Measurements from ENCODE around the gene CCDC78. TPM values are rescaled to one million over a fixed set of nuclear protein-coding genes. Genes with fewer than 3 reads are reported as not detected.
"Not testable (repeated sequence)": the region's sequence is repeated elsewhere in the genome, so short reads cannot be mapped to it uniquely, and the experiment has no call there.

Gene CCDC78
- total and polyA plus RNA-seq, 4 donors = 0.39 to 1.7 (median 0.97) TPM; not detected in 1

- no peaks in the 10 kb centered on the region for H3K4me1 ChIP-seq (ENCODE audit: control insufficient read depth in 1 of 2, insufficient read depth in 2 of 2, low read length in 2 of 2)
- no peak overlapping the region for H3K4me3 ChIP-seq (ENCODE audit: low read length in 2 of 2)
- no peak for ATAC-seq (ENCODE audit: low FRiP score)
- H3K9me3 ChIP-seq (ENCODE audit: control insufficient read depth, low read length) = no peaks in the 10 kb centered on the region
- 74 to 78% methylated on average over 17 to 19 of the region's 19 CpGs for WGBS, 2 donors
- no peak for DNase-seq
- intact Hi-C loops (cut with DNase I) = no loop called here
- no peak overlapping the region for H3K27ac ChIP-seq (ENCODE audit: low read depth in 1 of 2, low read length in 2 of 2)
- no peaks in the 10 kb centered on the region for H3K36me3 ChIP-seq (ENCODE audit: control insufficient read depth in 1 of 2, insufficient read depth in 2 of 2, low read length in 1 of 2)
- peaks cover 0 to 2% of the 10 kb centered on the region in 2 donors for H3K27me3 ChIP-seq (ENCODE audit: control insufficient read depth in 1 of 2, insufficient read depth in 2 of 2, low read length in 1 of 2)
Observed at GRCh38 chr16:698911-699671, 27.2 kb downstream of the CCDC78 start.

- Histone ChIP-seq H3K9me3 (ENCODE audit: control insufficient read depth, low read length) (no peaks in the 10 kb centered on the region), H3K36me3 (ENCODE audit: control insufficient read depth in 1 of 2, insufficient read depth in 2 of 2, low read length in 1 of 2) (no peaks in the 10 kb centered on the region), H3K27ac (ENCODE audit: low read depth in 1 of 2, low read length in 2 of 2) (no peak overlapping the region), H3K4me1 (ENCODE audit: control insufficient read depth in 1 of 2, insufficient read depth in 2 of 2, low read length in 2 of 2) (no peaks in the 10 kb centered on the region), H3K4me3 (ENCODE audit: low read length in 2 of 2) (no peak overlapping the region), H3K27me3 (ENCODE audit: control insufficient read depth in 1 of 2, insufficient read depth in 2 of 2, low read length in 1 of 2) (peaks cover 0 to 2% of the 10 kb centered on the region in 2 donors)
- 4 to 5% methylated on average over 59 to 71 of the region's 71 CpGs for WGBS, 2 donors
- intact Hi-C loops (cut with DNase I) = no loop called here
- ATAC-seq (ENCODE audit: low FRiP score) (no peak), DNase-seq (no peak)
Observed at GRCh38 chr16:695355-696089, 30.7 kb downstream of the CCDC78 start.

GRCh38 chr16:694863-695354, 31.3 kb downstream of the CCDC78 start:
- Histone ChIP-seq H3K27me3 (ENCODE audit: control insufficient read depth in 1 of 2, insufficient read depth in 2 of 2, low read length in 1 of 2) (peaks cover 0 to 2% of the 10 kb centered on the region in 2 donors), H3K36me3 (ENCODE audit: control insufficient read depth in 1 of 2, insufficient read depth in 2 of 2, low read length in 1 of 2) (no peaks in the 10 kb centered on the region), H3K4me3 (ENCODE audit: low read length in 2 of 2) (no peak overlapping the region), H3K27ac (ENCODE audit: low read depth in 1 of 2, low read length in 2 of 2) (no peak overlapping the region), H3K4me1 (ENCODE audit: control insufficient read depth in 1 of 2, insufficient read depth in 2 of 2, low read length in 2 of 2) (no peaks in the 10 kb centered on the region), H3K9me3 (ENCODE audit: control insufficient read depth, low read length) (no peaks in the 10 kb centered on the region)
- DNase-seq (no peak), ATAC-seq (ENCODE audit: low FRiP score) (no peak)
- intact Hi-C loops (cut with DNase I) = no loop called here
- WGBS, 2 donors = 1 to 2% methylated on average over 24 to 37 of the region's 37 CpGs

- Histone ChIP-seq H3K27ac (ENCODE audit: low read depth in 1 of 2, low read length in 2 of 2) (no peak overlapping the region), H3K9me3 (ENCODE audit: control insufficient read depth, low read length) (no peaks in the 10 kb centered on the region), H3K4me3 (ENCODE audit: low read length in 2 of 2) (no peak overlapping the region), H3K4me1 (ENCODE audit: control insufficient read depth in 1 of 2, insufficient read depth in 2 of 2, low read length in 2 of 2) (no peaks in the 10 kb centered on the region), H3K36me3 (ENCODE audit: control insufficient read depth in 1 of 2, insufficient read depth in 2 of 2, low read length in 1 of 2) (no peaks in the 10 kb centered on the region), H3K27me3 (ENCODE audit: control insufficient read depth in 1 of 2, insufficient read depth in 2 of 2, low read length in 1 of 2) (peaks cover 0 to 2% of the 10 kb centered on the region in 2 donors)
- no peak for DNase-seq
- intact Hi-C loops (cut with DNase I) = no loop called here
- ATAC-seq (ENCODE audit: low FRiP score) = no peak
- WGBS, 2 donors = 1 to 2% methylated on average over 55 to 64 of the region's 64 CpGs
Observed at GRCh38 chr16:694187-694862, 31.9 kb downstream of the CCDC78 start.

GRCh38 chr16:693766-694165, 32.5 kb downstream of the CCDC78 start:
- Histone ChIP-seq H3K27me3 (ENCODE audit: control insufficient read depth in 1 of 2, insufficient read depth in 2 of 2, low read length in 1 of 2) (peaks cover 0 to 2% of the 10 kb centered on the region in 2 donors), H3K4me3 (ENCODE audit: low read length in 2 of 2) (no peak overlapping the region), H3K36me3 (ENCODE audit: control insufficient read depth in 1 of 2, insufficient read depth in 2 of 2, low read length in 1 of 2) (no peaks in the 10 kb centered on the region), H3K27ac (ENCODE audit: low read depth in 1 of 2, low read length in 2 of 2) (no peak overlapping the region), H3K4me1 (ENCODE audit: control insufficient read depth in 1 of 2, insufficient read depth in 2 of 2, low read length in 2 of 2) (no peaks in the 10 kb centered on the region), H3K9me3 (ENCODE audit: control insufficient read depth, low read length) (no peaks in the 10 kb centered on the region)
- intact Hi-C loops (cut with DNase I) = no loop called here
- DNase-seq (no peak), ATAC-seq (ENCODE audit: low FRiP score) (no peak)
- 3% methylated on average over 19 to 37 of the region's 37 CpGs for WGBS, 2 donors

GRCh38 chr16:693364-693763, 32.9 kb downstream of the CCDC78 start:
- DNase-seq (no peak), ATAC-seq (ENCODE audit: low FRiP score) (no peak)
- Histone ChIP-seq H3K27me3 (ENCODE audit: control insufficient read depth in 1 of 2, insufficient read depth in 2 of 2, low read length in 1 of 2) (peaks cover 0 to 2% of the 10 kb centered on the region in 2 donors), H3K36me3 (ENCODE audit: control insufficient read depth in 1 of 2, insufficient read depth in 2 of 2, low read length in 1 of 2) (no peaks in the 10 kb centered on the region), H3K27ac (ENCODE audit: low read depth in 1 of 2, low read length in 2 of 2) (no peak overlapping the region), H3K4me1 (ENCODE audit: control insufficient read depth in 1 of 2, insufficient read depth in 2 of 2, low read length in 2 of 2) (no peaks in the 10 kb centered on the region), H3K4me3 (ENCODE audit: low read length in 2 of 2) (no peak overlapping the region), H3K9me3 (ENCODE audit: control insufficient read depth, low read length) (no peaks in the 10 kb centered on the region)
- intact Hi-C loops (cut with DNase I) = no loop called here
- 30 to 36% methylated on average over 22 of the region's 22 CpGs for WGBS, 2 donors

- WGBS, 2 donors = 65 to 67% methylated on average over 10 of the region's 10 CpGs
- Histone ChIP-seq H3K27me3 (ENCODE audit: control insufficient read depth in 1 of 2, insufficient read depth in 2 of 2, low read length in 1 of 2) (peaks cover 0 to 2% of the 10 kb centered on the region in 2 donors), H3K4me3 (ENCODE audit: low read length in 2 of 2) (no peak overlapping the region), H3K9me3 (ENCODE audit: control insufficient read depth, low read length) (no peaks in the 10 kb centered on the region), H3K4me1 (ENCODE audit: control insufficient read depth in 1 of 2, insufficient read depth in 2 of 2, low read length in 2 of 2) (no peaks in the 10 kb centered on the region), H3K27ac (ENCODE audit: low read depth in 1 of 2, low read length in 2 of 2) (no peak overlapping the region), H3K36me3 (ENCODE audit: control insufficient read depth in 1 of 2, insufficient read depth in 2 of 2, low read length in 1 of 2) (no peaks in the 10 kb centered on the region)
- DNase-seq (no peak), ATAC-seq (ENCODE audit: low FRiP score) (no peak)
- intact Hi-C loops (cut with DNase I) = no loop called here
Observed at GRCh38 chr16:692356-693108, 33.7 kb downstream of the CCDC78 start.

GRCh38 chr16:691242-691641, 35.0 kb downstream of the CCDC78 start:
- DNase-seq; ATAC-seq (ENCODE audit: low FRiP score); H3K27me3 ChIP-seq (ENCODE audit: control insufficient read depth in 1 of 2, insufficient read depth in 2 of 2, low read length in 1 of 2); H3K4me3 ChIP-seq (ENCODE audit: low read length in 2 of 2); H3K4me1 ChIP-seq (ENCODE audit: control insufficient read depth in 1 of 2, insufficient read depth in 2 of 2, low read length in 2 of 2); intact Hi-C loops (cut with DNase I); H3K27ac ChIP-seq (ENCODE audit: low read depth in 1 of 2, low read length in 2 of 2); H3K9me3 ChIP-seq (ENCODE audit: control insufficient read depth, low read length); H3K36me3 ChIP-seq (ENCODE audit: control insufficient read depth in 1 of 2, insufficient read depth in 2 of 2, low read length in 1 of 2): not testable (repeated sequence)
- WGBS, 2 donors = 82 to 85% methylated on average over 16 of the region's 16 CpGs

Data from aorta (tissue), 5 donors.